GM12878 (cell line): ENCODE data around the gene SRPK2.

Experiments
- ATF2 ChIP-seq: IDR thresholded peaks from 2 replicates; pipeline ENCODE4 v1.6.1; 2012; ENCODE audit warnings: low read length, inconsistent platforms
- ATF3 ChIP-seq: IDR thresholded peaks from 2 replicates; pipeline ENCODE4 v1.6.1; 2011; ENCODE audit warnings: low read depth, mild to moderate bottlenecking, low read length, moderate library complexity, borderline replicate concordance; ENCODE audit errors: extremely low read depth
- BMI1 ChIP-seq: fragments of 450-650 bp; IDR thresholded peaks from 2 replicates; pipeline ENCODE4 v1.6.1; 2016; ENCODE audit warnings: mild to moderate bottlenecking, moderate library complexity, borderline replicate concordance
- CHD1 ChIP-seq: IDR thresholded peaks from 2 replicates; pipeline ENCODE4 v1.6.1; 2012; ENCODE audit warnings: low read depth, low read length, improper control_type of control experiment
- CTCF ChIP-seq, 3 experiments: IDR thresholded peaks in 2 of 3; conservative IDR thresholded peaks in 1 of 3; 2 replicates each; pipeline ENCODE4 v1.5.1; 2011; ENCODE audit warnings: low read depth in 3 of 3, low read length in 3 of 3, mild to moderate bottlenecking in 3 of 3, control low read depth in 2 of 3, moderate library complexity in 2 of 3, inconsistent platforms in 1 of 3, mixed read lengths in 1 of 3; ENCODE audit not compliant: control insufficient read depth in 2 of 3, insufficient read depth in 1 of 3; ENCODE audit errors: extremely low read depth in 1 of 3
- EP300 ChIP-seq, 2 experiments: fragments of 150-350 bp in 1 of 2; IDR thresholded peaks; 2 replicates each; pipeline ENCODE4 v1.6.1; 2011 to 2012; ENCODE audit warnings: low read depth in 2 of 2, low read length in 2 of 2, borderline replicate concordance in 1 of 2, improper control_type of control experiment in 1 of 2, inconsistent platforms in 1 of 2; ENCODE audit not compliant: control insufficient read depth in 1 of 2
- IRF5 ChIP-seq: fragments of 450-650 bp; IDR thresholded peaks from 2 replicates; pipeline ENCODE4 v1.6.1; 2017; ENCODE audit warnings: borderline replicate concordance
- JUND ChIP-seq: IDR thresholded peaks from 2 replicates; pipeline ENCODE4 v1.6.1; 2012; ENCODE audit warnings: low read depth, mild to moderate bottlenecking, low read length, improper control_type of control experiment, moderate library complexity
- POLR2AphosphoS2 ChIP-seq: IDR thresholded peaks from 2 replicates; pipeline ENCODE4 v1.6.1; 2011; ENCODE audit warnings: low read depth, mild to moderate bottlenecking, low read length, improper control_type of control experiment, moderate library complexity
- POLR2AphosphoS5 ChIP-seq: IDR thresholded peaks from 2 replicates; pipeline ENCODE4 v1.6.1; 2011; ENCODE audit warnings: mild to moderate bottlenecking, low read length, inconsistent platforms
- SIN3A ChIP-seq: IDR thresholded peaks from 2 replicates; pipeline ENCODE4 v1.6.1; 2012; ENCODE audit warnings: low read depth, low read length, improper control_type of control experiment
- SMC3 ChIP-seq: IDR thresholded peaks from 2 replicates; pipeline ENCODE4 v1.6.1; 2011; ENCODE audit warnings: low read length, improper control_type of control experiment, borderline replicate concordance
- USF2 ChIP-seq: IDR thresholded peaks from 2 replicates; pipeline ENCODE4 v1.6.1; 2011; ENCODE audit warnings: low read depth, low read length, improper control_type of control experiment, borderline replicate concordance

- no peak for TF ChIP-seq SMC3
- TF ChIP-seq POLR2AphosphoS2 = no peak
- TF ChIP-seq POLR2AphosphoS5 = no peak
- no peak for TF ChIP-seq EP300 (IDR thresholded peaks at IDR 0.05; ENCODE audit: borderline replicate concordance in 1 of 2, control insufficient read depth in 1 of 2, low read depth in 2 of 2, low read length in 2 of 2)
- no peak for TF ChIP-seq CTCF (IDR thresholded peaks at IDR 0.05 in 2 of 3, conservative IDR thresholded peaks at IDR 0.05 in 1 of 3; ENCODE audit: control insufficient read depth in 2 of 3, extremely low read depth in 1 of 3, insufficient read depth in 1 of 3, low read depth in 3 of 3, low read length in 3 of 3)
- TF ChIP-seq SIN3A = no peak
- no peak for TF ChIP-seq ATF3
- TF ChIP-seq USF2 = no peak
- no peak for TF ChIP-seq ATF2
- TF ChIP-seq IRF5 = no peak
- no peak for TF ChIP-seq JUND
- no peak for TF ChIP-seq BMI1
- TF ChIP-seq CHD1 = no peak
Observed at GRCh38 chr7:105133986-105134655, 254.6 kb downstream of the SRPK2 start.
